IgD-negative memory B cell (primary cell): ENCODE data around the gene NUDT3. TPM values are rescaled to one million over a fixed set of nuclear protein-coding genes. Genes with fewer than 3 reads are reported as not detected.

Experiments used
- H3K27ac Mint-ChIP-seq, 3 donors: one replicate each; pipeline ENCODE4 v1.8.0; 2020 to 2022; ENCODE audit warnings: mild to moderate bottlenecking in 3 of 3, mixed read lengths in 3 of 3, moderate library complexity in 1 of 3
- H3K27me3 Mint-ChIP-seq: one replicate; pipeline ENCODE4 v1.8.0; 2021; ENCODE audit warnings: mixed read lengths
- H3K36me3 Mint-ChIP-seq: one replicate; pipeline ENCODE4 v1.8.0; 2020; ENCODE audit warnings: mild to moderate bottlenecking, mixed read lengths
- H3K4me1 Mint-ChIP-seq, 3 donors: one replicate each; pipeline ENCODE4 v1.8.0; 2020 to 2022; ENCODE audit warnings: mixed read lengths in 3 of 3, mild to moderate bottlenecking in 1 of 3
- H3K4me3 Mint-ChIP-seq, 4 donors: one replicate each; pipeline ENCODE4 v1.8.0; 2020 to 2022; ENCODE audit warnings: mild to moderate bottlenecking in 4 of 4, mixed read lengths in 4 of 4, moderate library complexity in 3 of 4
- H3K9me3 Mint-ChIP-seq, 3 donors: one replicate each; pipeline ENCODE4 v1.8.0; 2020 to 2021; ENCODE audit warnings: mixed read lengths in 3 of 3, mild to moderate bottlenecking in 1 of 3
- polyA plus RNA-seq: library from polyadenylated mRNA; unstranded; fragments of 300-500 nt; fragmentation: Illumina TruSeq; gene quantifications from one replicate; pipeline ENCODE4 v1.2.3, GENCODE V29; 2021

NUDT3 gene
- polyA plus RNA-seq, 1 donor from 2014 or later, result 11.2 TPM

DNA sequence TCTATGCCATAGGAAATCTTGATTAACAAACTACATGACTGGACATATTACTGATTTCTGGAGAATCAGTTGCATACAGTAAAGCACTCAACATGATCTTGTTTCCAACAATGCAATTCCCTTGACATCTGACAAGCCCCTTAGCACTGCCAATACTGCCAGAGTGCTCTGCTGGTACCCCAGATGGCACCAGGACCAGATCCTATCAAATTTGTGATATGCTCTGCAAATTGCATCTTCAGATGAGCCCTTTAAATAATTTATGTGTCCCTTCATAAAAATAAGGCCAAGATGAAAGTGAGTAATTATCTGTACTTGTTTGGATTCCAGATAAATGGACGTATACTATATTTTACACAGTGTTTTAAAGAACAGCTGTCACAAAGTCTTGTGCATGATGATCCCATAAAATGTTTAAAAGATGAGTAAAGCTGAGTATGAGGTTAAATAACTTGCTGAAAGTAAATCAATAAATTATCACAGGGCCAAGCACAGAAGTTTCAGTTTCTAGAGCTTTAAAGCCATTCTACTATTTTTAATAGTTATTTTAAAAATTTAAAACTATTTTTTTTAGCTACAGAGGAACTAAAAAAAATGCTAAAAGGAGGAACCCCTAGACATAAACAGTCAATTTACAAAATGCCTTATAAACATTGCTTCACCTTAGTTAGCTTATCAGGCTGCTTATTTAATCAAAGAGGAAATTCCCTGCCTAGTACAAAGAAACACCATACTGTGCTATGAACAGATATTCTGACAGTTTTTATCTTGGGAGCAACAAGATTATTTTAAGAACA lies 42.1 kb downstream of the NUDT3 start:
- no peaks in the 10 kb centered on the region for H3K36me3 Mint-ChIP-seq
- no peak overlapping the region for H3K4me3 Mint-ChIP-seq
- H3K9me3 Mint-ChIP-seq, result no peaks in the 10 kb centered on the region
- H3K27ac Mint-ChIP-seq, result no peak overlapping the region
- peaks cover 25 to 32% (median 28%) of the 10 kb centered on the region in 3 donors for H3K4me1 Mint-ChIP-seq
- no peaks in the 10 kb centered on the region for H3K27me3 Mint-ChIP-seq

DNA sequence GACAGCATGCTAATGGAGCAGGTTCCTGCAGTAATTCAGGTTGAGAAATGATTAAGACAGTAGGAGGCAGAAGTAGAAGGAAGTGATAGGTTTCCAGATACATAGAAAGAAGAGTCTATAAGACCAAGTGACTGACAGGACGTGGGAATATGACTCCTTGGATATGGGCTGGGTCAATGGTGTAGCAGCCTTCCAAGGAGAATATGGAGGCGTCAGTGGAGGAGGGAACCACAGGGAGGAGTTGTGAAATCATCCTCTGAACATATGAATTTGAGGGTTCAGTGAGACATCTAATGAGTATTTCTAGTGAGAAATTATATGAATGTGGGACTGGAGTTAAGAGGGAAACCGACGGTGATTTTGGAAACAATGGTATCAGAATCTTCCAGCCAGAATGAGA lies 43.3 kb downstream of the NUDT3 start:
- H3K4me3 Mint-ChIP-seq, result no peak overlapping the region
- no peaks in the 10 kb centered on the region for H3K9me3 Mint-ChIP-seq
- peaks cover 1% of the 10 kb centered on the region for H3K36me3 Mint-ChIP-seq
- H3K27ac Mint-ChIP-seq, result peak overlapping the region in 1 of 3 donors; percentile 19
- no peaks in the 10 kb centered on the region for H3K27me3 Mint-ChIP-seq
- peaks cover 27 to 32% (median 29%) of the 10 kb centered on the region in 3 donors for H3K4me1 Mint-ChIP-seq

DNA sequence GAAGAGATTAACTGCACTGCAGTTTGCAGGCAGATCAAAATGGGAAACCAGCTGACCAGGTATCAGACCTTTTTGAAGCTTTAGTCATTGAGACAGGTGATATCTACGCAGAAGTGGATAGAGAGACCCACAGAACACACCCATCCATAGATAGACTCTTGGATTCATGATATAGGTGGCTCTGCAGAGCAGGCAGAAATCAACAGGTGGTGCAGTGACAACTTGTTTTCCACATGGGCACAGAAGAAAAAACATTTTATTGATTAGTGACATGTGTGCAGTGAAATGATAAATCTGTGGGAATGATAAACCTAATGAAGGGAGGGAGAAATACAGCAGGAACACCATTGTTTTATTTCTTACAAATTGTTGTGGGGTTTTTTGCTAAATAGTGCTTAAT lies 45.2 kb downstream of the NUDT3 start:
- Mint-ChIP-seq H3K9me3 (no peaks in the 10 kb centered on the region), H3K36me3 (peaks cover 5% of the 10 kb centered on the region)

DNA sequence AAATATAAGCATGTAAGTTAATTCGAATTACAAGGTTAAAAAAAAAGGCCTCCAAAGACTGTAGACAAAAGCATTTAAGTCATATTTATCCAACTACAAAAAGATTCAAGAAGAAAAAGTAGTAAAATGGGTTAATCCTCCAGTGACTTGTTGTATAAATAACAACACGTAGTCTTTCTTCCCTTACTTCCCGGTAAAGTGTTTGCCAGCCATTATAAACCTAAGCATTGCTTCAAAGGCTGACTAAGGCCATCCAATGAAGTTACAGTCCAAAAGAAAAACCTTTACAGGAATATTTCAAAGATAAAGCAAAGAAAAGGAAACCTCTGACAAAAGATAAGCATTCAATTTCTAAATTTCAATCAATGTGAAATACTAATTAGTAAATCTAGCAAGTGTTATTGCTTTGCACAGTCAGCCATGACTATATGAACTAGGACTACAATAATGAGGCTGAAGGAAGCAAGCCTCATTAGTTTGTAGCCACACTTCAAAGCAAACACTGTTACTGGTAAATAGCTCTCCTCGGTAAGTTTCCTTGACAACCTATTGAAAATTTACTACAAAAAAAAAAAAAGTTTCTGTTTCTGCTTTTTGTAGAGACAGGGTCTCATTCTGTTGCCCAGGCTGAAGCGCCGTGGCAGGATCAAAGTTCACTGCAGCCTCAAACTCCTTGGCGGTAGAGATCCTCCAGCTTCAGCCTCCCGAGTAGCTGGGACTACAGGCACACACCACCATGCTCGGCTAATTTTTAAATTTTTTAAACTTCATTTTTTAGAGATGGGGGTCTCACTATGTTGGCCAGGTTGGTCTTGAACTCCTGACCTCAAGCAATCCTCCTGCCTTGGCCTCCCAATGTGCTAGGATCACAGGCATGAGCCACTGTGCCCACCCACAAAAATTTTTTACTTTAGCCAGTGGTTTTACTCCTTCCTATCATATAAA lies 46.0 kb downstream of the NUDT3 start:
- Mint-ChIP-seq H3K27ac (peak overlapping the region; percentile 6 to 86 (median 76)), H3K27me3 (no peaks in the 10 kb centered on the region), H3K4me1 (peaks cover 27 to 37% (median 27%) of the 10 kb centered on the region in 3 donors), H3K36me3 (peaks cover 5% of the 10 kb centered on the region), H3K9me3 (no peaks in the 10 kb centered on the region), H3K4me3 (peak overlapping the region in 3 of 4 donors; percentile 10 to 58 (median 54))

More for the DNA sequence above, 45.2 kb downstream of the NUDT3 start:
- Mint-ChIP-seq H3K27me3 (no peaks in the 10 kb centered on the region), H3K4me3 (no peak overlapping the region), H3K27ac (peak overlapping the region; percentile 6 to 86 (median 33)), H3K4me1 (peaks cover 26 to 36% (median 27%) of the 10 kb centered on the region in 3 donors)

DNA sequence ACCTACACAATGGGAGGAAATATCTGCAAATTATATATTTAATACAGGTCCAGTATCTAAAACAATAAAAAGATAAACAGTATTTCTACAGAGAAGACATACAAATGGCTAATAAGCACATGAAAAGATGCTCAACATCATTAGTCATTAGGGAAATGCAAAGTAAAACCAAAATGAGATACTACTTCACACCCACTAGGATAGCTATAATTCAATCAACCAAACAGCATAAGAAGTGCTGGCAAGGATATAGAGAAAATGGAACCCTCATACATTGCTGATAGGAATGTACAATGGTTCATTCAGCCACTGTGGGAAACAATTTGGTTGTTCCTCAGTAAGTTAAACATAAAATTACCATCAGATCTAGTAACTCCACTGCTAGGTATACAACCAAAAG lies 48.7 kb downstream of the NUDT3 start:
- Mint-ChIP-seq H3K4me3 (no peak overlapping the region), H3K27ac (peak overlapping the region in 1 of 3 donors; percentile 37), H3K9me3 (no peaks in the 10 kb centered on the region), H3K27me3 (no peaks in the 10 kb centered on the region), H3K4me1 (peaks cover 22 to 27% (median 25%) of the 10 kb centered on the region in 3 donors), H3K36me3 (peaks cover 5% of the 10 kb centered on the region)

DNA sequence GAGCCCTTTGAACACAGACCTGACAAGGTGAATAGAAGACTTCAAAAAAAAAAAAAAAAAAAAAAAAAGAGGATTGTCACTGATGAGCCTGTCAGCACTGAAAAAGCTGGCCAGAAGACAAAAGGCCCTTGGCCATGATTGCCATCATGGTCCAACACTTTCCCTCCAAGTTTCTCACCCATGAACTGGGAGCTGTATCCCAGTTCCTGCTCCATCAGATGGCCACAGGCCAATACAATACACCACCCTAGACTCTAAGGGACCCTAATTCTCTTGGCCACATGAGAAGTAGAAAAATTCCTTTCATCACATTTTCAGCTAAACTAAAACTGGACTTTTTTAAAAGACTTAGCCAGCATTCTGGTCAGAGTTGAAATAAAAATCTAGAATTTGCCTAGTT lies 50.2 kb downstream of the NUDT3 start:
- Mint-ChIP-seq H3K4me3 (no peak overlapping the region), H3K9me3 (no peaks in the 10 kb centered on the region), H3K27me3 (no peaks in the 10 kb centered on the region), H3K36me3 (peaks cover 5% of the 10 kb centered on the region), H3K27ac (peak overlapping the region in 1 of 3 donors; percentile 73), H3K4me1 (peaks cover 31 to 34% (median 32%) of the 10 kb centered on the region in 3 donors)

DNA sequence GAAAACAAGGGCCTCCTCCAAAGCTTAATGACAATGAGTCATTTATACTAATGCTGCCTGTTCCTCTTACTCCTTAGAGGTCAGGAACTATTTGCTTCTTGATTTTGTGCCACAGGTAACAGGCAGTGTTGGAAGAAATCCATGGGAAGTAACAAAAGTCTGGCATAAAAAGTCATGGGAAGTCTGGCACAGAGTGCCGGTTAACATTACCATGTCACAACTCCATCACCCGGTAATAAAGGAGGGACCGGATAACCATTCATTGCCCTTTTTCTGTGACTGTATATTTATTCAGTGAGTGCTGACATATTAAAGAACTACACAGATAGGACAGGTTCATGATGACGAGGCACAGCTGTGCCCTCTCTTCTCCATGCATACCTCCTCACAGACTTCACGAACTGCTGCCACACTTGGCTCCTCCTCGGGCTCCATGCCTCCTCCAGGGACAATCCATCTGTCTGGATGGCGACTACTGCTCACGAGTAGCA lies 50.9 kb downstream of the NUDT3 start:
- H3K4me1 Mint-ChIP-seq, result peaks cover 28 to 34% (median 29%) of the 10 kb centered on the region in 3 donors

DNA sequence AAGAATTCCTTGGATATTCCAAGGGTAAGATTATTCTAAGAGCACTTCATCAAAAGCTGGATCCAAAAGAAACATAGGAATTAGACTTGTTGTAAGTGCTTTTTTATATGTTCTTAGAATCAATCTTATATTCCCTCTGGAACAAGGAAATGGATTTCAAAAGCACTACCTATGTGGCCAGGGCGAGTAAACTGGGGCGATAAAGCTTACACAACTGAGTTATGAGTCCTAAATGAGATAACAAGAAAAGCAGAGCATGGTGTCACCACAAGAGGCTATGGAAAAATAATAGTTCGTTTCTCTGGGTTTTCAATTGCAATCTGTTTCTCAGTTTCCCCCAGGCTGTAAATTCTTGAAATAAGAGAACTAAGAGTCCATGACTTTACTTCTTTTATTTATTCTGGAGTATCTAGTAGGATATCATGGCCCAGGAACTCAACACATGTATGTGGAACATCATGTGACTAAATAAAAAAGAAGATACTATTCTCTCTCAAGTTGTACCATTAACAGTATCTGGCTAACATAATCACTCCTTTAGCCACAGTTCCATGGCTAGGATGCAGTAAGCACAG lies 51.5 kb downstream of the NUDT3 start:
- H3K4me3 Mint-ChIP-seq, result no peak overlapping the region
- H3K27ac Mint-ChIP-seq, result no peak overlapping the region
- H3K36me3 Mint-ChIP-seq, result peaks cover 5% of the 10 kb centered on the region
- no peaks in the 10 kb centered on the region for H3K27me3 Mint-ChIP-seq
- peaks cover 25 to 29% (median 27%) of the 10 kb centered on the region in 3 donors for H3K4me1 Mint-ChIP-seq
- H3K9me3 Mint-ChIP-seq, result no peaks in the 10 kb centered on the region

More for the DNA sequence above, 50.9 kb downstream of the NUDT3 start:
- Mint-ChIP-seq H3K9me3 (no peaks in the 10 kb centered on the region), H3K36me3 (peaks cover 5% of the 10 kb centered on the region), H3K27me3 (no peaks in the 10 kb centered on the region), H3K27ac (no peak overlapping the region), H3K4me3 (no peak overlapping the region)

DNA sequence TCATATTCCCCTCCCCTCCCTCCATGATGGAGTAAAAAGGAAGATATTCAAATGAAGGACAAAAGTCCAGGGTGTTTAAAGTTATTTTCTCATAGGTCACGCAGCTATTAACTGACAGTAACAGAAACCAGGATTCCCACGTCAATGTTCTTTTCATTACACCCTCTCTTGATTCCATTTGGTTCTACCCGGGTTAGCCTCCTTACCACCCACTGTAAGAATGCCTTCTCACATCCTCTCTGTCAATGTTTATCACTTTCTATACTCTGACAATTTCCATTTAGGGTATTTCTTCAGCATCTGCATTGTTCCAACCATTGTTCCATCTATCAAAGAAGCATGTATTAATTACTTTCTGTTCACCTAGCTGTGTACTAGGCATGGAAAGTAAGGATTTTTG lies 52.1 kb downstream of the NUDT3 start:
- H3K4me3 Mint-ChIP-seq, result no peak overlapping the region
- peaks cover 22 to 28% (median 25%) of the 10 kb centered on the region in 3 donors for H3K4me1 Mint-ChIP-seq
- H3K9me3 Mint-ChIP-seq, result no peaks in the 10 kb centered on the region
- peaks cover 5% of the 10 kb centered on the region for H3K36me3 Mint-ChIP-seq
- H3K27me3 Mint-ChIP-seq, result no peaks in the 10 kb centered on the region
- H3K27ac Mint-ChIP-seq, result no peak overlapping the region

DNA sequence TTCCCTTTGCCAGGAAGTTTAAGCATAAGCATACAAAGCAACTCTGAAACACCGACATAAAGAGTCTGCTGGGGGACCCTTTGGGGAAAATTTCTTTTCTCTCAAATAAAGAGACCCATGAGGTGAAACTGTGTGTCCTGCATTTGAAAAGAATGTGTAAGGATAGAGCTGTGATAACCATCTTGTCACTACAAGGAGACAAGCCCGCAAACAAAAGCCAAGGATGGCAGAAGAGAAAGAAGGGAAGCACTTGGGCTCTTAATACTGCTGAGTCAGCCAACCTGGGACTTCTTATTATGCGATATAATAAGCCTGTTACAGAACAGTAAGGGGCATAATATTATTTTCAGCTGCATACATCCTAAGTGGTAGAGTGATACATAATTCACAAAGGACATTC lies 52.5 kb downstream of the NUDT3 start:
- Mint-ChIP-seq H3K36me3 (peaks cover 5% of the 10 kb centered on the region), H3K27ac (no peak overlapping the region), H3K4me3 (no peak overlapping the region), H3K9me3 (no peaks in the 10 kb centered on the region), H3K4me1 (peaks cover 24 to 28% (median 26%) of the 10 kb centered on the region in 3 donors), H3K27me3 (no peaks in the 10 kb centered on the region)

DNA sequence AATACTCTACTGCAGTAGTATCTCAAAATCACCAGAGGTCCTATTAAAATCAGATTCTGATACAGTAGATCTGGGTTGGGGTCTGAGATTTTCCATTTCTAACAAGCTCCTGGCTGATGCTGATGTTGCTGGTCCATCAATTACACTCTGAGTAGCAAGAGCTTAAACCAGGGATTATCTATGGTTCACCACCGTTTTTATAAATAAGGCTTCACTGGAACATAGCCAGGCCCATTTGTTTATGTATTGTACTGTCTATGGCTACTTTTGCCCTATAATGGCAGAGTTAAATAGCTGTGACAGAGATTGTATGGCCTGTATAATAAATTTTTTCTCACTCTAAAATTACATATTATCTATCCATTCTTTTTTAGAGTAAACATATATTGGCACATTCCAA lies 53.0 kb downstream of the NUDT3 start:
- H3K4me3 Mint-ChIP-seq, result no peak overlapping the region
- H3K27me3 Mint-ChIP-seq, result no peaks in the 10 kb centered on the region
- H3K27ac Mint-ChIP-seq, result peak overlapping the region in 1 of 3 donors; percentile 16
- H3K9me3 Mint-ChIP-seq, result no peaks in the 10 kb centered on the region
- H3K4me1 Mint-ChIP-seq, result peaks cover 26 to 30% (median 28%) of the 10 kb centered on the region in 3 donors
- H3K36me3 Mint-ChIP-seq, result peaks cover 5% of the 10 kb centered on the region

DNA sequence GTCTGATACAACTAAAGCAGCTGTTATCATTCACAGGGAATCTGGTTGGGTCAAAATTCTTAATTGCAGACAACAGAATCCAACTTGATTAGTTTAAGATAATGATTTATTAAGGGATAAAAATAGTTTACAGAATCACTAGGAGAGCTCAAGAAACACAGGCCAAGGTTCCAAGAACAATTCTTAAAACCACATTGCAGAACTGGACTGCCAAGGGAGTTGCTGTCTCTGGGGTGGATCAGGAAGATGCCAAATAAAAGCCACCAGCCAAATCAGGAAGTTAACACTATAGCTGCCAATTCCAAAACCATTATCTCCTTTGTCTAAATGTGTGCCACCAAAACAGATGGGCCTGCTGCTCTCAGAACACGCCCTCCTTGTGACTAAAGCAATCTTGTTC lies 53.7 kb downstream of the NUDT3 start:
- H3K27ac Mint-ChIP-seq, result peak overlapping the region in 1 of 3 donors; percentile 55
- no peak overlapping the region for H3K4me3 Mint-ChIP-seq
- peaks cover 24 to 28% (median 28%) of the 10 kb centered on the region in 3 donors for H3K4me1 Mint-ChIP-seq
- H3K36me3 Mint-ChIP-seq, result peaks cover 2% of the 10 kb centered on the region
- no peaks in the 10 kb centered on the region for H3K27me3 Mint-ChIP-seq
- H3K9me3 Mint-ChIP-seq, result no peaks in the 10 kb centered on the region

DNA sequence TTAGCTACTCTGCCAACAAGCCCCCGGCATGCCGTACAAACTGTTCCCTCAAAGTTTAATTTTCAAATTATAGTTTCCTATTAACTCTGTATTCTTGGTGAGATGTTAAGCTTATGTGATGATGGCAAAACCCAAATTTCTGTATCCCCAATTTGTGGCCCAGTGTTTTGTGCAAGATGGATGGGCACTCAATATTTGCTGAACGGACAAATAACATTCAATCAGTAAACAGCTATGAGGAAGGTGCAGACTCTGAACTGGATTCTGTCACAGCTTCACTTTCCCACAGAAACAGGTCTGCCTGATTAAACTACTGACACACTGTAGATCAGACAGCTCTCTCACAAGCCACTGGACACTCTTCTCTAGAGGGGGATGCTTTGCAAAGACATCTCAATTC lies 54.1 kb downstream of the NUDT3 start:
- Mint-ChIP-seq H3K27ac (peak overlapping the region in 1 of 3 donors; percentile 55), H3K4me3 (no peak overlapping the region), H3K36me3 (peaks cover 2% of the 10 kb centered on the region), H3K4me1 (peaks cover 20 to 32% (median 30%) of the 10 kb centered on the region in 3 donors), H3K27me3 (no peaks in the 10 kb centered on the region), H3K9me3 (no peaks in the 10 kb centered on the region)

DNA sequence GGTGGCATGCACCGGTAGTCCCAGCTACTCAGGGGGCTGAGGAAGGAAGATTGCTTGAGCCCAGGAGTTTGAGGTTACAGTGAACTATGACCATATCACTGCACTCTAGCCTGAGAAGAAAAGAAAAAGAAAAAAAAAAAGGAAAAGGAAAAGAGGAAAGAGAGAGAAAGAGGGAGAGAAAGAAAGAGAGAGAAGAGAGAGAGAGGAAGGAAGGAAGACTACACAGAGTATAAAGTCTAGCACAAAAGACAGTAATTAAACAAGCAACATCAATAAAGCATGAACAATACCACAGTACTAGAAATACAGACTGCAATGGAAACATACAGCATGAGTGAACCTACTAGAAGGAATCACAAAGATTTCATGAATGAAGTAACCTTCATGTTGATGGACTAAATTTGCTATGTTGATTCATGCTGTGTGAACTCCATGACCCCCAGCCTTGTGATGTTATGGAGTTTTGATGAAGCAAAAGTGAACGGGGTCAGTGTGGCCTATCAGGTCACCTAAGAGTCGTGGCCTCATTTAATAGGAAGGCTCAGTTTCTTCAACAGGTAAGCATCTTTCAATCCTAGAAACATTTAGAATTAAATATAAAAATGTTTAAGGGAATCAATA lies 57.6 kb downstream of the NUDT3 start:
- Mint-ChIP-seq H3K4me1 (peaks cover 28 to 45% (median 43%) of the 10 kb centered on the region in 3 donors), H3K27me3 (no peaks in the 10 kb centered on the region), H3K4me3 (no peak overlapping the region), H3K9me3 (no peaks in the 10 kb centered on the region), H3K27ac (no peak overlapping the region), H3K36me3 (peaks cover 3% of the 10 kb centered on the region)
